GM18873 (cell line): ENCODE results near the gene RASAL3.

Experiments used
- ATAC-seq: cut with Tn5 transposase; IDR thresholded peaks from one replicate; pipeline ENCODE4 v1.9.1; 2021; ENCODE audit warnings: mild to moderate bottlenecking, moderate library complexity, moderate number of reproducible peaks; ENCODE audit not compliant: unreplicated experiment, low FRiP score

RASAL3 gene

GRCh38 chr19:15450528-15450890 lies 13.8 kb downstream of the RASAL3 start:
- ATAC-seq = no peak

GRCh38 chr19:15449620-15450527 lies 14.5 kb downstream of the RASAL3 start, which contains the start of gene WIZ:
Gene WIZ (minus strand): TSS chr19:15449956. CDS start chr19:15448307, 1,649 bp downstream.
- no peak for ATAC-seq

- ATAC-seq = no peak
Observed at GRCh38 chr19:15448778-15449619, 15.3 kb downstream of the RASAL3 start.

- ATAC-seq = no peak
Observed at GRCh38 chr19:15448044-15448777, 16.1 kb downstream of the RASAL3 start.

GRCh38 chr19:15447057-15447456 lies 17.3 kb downstream of the RASAL3 start:
- ATAC-seq = no peak

GRCh38 chr19:15445807-15446376 lies 18.5 kb downstream of the RASAL3 start:
- ATAC-seq = no peak

GRCh38 chr19:15445227-15445605 lies 19.1 kb downstream of the RASAL3 start:
- no peak for ATAC-seq

- no peak for ATAC-seq
Observed at GRCh38 chr19:15444505-15445226, 19.7 kb downstream of the RASAL3 start.

GRCh38 chr19:15443838-15444237 lies 20.5 kb downstream of the RASAL3 start:
- no peak for ATAC-seq

GRCh38 chr19:15443325-15443724 lies 21.0 kb downstream of the RASAL3 start:
- ATAC-seq = no peak

- no peak for ATAC-seq
Observed at GRCh38 chr19:15442142-15442920, 22.0 kb downstream of the RASAL3 start.

GRCh38 chr19:15441317-15441716 lies 23.0 kb downstream of the RASAL3 start:
- no peak for ATAC-seq

GRCh38 chr19:15439821-15440641 lies 24.3 kb downstream of the RASAL3 start:
- ATAC-seq = no peak

- ATAC-seq = no peak
Observed at GRCh38 chr19:15439078-15439799, 25.1 kb downstream of the RASAL3 start.

GRCh38 chr19:15438577-15438976 lies 25.8 kb downstream of the RASAL3 start:
- no peak for ATAC-seq

GRCh38 chr19:15438124-15438496 lies 26.2 kb downstream of the RASAL3 start:
- ATAC-seq = no peak

GRCh38 chr19:15437355-15438123 lies 26.8 kb downstream of the RASAL3 start:
- no peak for ATAC-seq
